Esophagus muscularis mucosa (tissue), 4 donors: ENCODE data around the gene RAI1. TPM values are rescaled to one million over a fixed set of nuclear protein-coding genes. Genes with fewer than 3 reads are reported as not detected.

Experiments
- DNase-seq: peaks from one replicate; pipeline ENCODE4 v3.0.0-alpha.2; 2017; ENCODE audit errors: extremely low spot score
- H3K27ac ChIP-seq, 4 donors: fragments of 200-600 bp; sonication (generic); replicated peaks in 1 of 4; 1 replicate in 3 of 4; 2 replicates in 1 of 4; pipeline ENCODE4 v1.5.1; 2016 to 2019; ENCODE audit warnings: mild to moderate bottlenecking in 1 of 4
- H3K27me3 ChIP-seq, 4 donors: fragments of 200-600 bp; sonication (generic); one replicate each; pipeline versions ENCODE4 v1.5.1 to v1.6.0; 2016 to 2019
- H3K36me3 ChIP-seq, 4 donors: fragments of 200-600 bp; sonication (generic); one replicate each; pipeline ENCODE4 v1.5.1; 2016 to 2019
- H3K4me1 ChIP-seq, 4 donors: fragments of 200-600 bp; sonication (generic); one replicate each; pipeline ENCODE4 v1.5.1; 2016 to 2019
- H3K4me3 ChIP-seq, 4 donors: fragments of 200-600 bp; sonication (generic); 1 replicate in 2 of 4; 2 replicates in 2 of 4; pipeline ENCODE4 v1.5.1; 2016 to 2019; ENCODE audit warnings: mild to moderate bottlenecking in 4 of 4, moderate library complexity in 1 of 4
- H3K9me3 ChIP-seq, 4 donors: fragments of 200-600 bp; sonication (generic); 1 replicate in 3 of 4; 2 replicates in 1 of 4; pipeline ENCODE4 v1.5.1; 2016 to 2019
- EP300 ChIP-seq: sonication (generic); formaldehyde crosslinking; IDR thresholded peaks from one replicate; pipeline ENCODE4 v1.6.1; 2017; ENCODE audit warnings: antibody characterized with exemption
- POLR2A ChIP-seq: fragments of 450-650 bp; IDR thresholded peaks from one replicate; pipeline ENCODE4 v1.6.1; 2017; ENCODE audit warnings: antibody characterized with exemption, moderate library complexity, mild to moderate bottlenecking, low read depth
- POLR2AphosphoS5 ChIP-seq, 2 donors: sonication (generic); formaldehyde crosslinking; IDR thresholded peaks; one replicate each; pipeline ENCODE4 v1.6.1; 2017; ENCODE audit warnings: antibody characterized with exemption in 2 of 2
- WGBS: methylation state at CpG from one replicate; pipeline ENCODE4 v1.1.5; 2018; 5-methylcytosine and 5-hydroxymethylcytosine counted together
- intact Hi-C: fragments of 100-400 bp; cut with DNase I; formaldehyde crosslinking; loops from one replicate; pipeline ENCODE4 v1.15.1; 2023
- total RNA-seq, 4 donors: library from RNA; depleted of rRNA; stranded (reverse); fragments of >200 nt; gene quantifications; one replicate each; pipeline versions ENCODE4 v1.1.0 to v1.2.1, GENCODE V29; 2016
- TF ChIP-seq, protein P1 (sequence below), 3 experiments: fragments of 200-600 bp in 2 of 3; fragments of 450-650 bp in 1 of 3; sonication (generic) in 2 of 3; IDR thresholded peaks; one replicate each; pipeline ENCODE4 v1.5.1; 2017 to 2019; ENCODE audit warnings: antibody characterized with exemption in 3 of 3, mild to moderate bottlenecking in 2 of 3, moderate library complexity in 1 of 3

Gene RAI1
- total RNA-seq, 4 donors from 2014 or later, result 18.7 to 41.3 (median 28.3) TPM

DNA sequence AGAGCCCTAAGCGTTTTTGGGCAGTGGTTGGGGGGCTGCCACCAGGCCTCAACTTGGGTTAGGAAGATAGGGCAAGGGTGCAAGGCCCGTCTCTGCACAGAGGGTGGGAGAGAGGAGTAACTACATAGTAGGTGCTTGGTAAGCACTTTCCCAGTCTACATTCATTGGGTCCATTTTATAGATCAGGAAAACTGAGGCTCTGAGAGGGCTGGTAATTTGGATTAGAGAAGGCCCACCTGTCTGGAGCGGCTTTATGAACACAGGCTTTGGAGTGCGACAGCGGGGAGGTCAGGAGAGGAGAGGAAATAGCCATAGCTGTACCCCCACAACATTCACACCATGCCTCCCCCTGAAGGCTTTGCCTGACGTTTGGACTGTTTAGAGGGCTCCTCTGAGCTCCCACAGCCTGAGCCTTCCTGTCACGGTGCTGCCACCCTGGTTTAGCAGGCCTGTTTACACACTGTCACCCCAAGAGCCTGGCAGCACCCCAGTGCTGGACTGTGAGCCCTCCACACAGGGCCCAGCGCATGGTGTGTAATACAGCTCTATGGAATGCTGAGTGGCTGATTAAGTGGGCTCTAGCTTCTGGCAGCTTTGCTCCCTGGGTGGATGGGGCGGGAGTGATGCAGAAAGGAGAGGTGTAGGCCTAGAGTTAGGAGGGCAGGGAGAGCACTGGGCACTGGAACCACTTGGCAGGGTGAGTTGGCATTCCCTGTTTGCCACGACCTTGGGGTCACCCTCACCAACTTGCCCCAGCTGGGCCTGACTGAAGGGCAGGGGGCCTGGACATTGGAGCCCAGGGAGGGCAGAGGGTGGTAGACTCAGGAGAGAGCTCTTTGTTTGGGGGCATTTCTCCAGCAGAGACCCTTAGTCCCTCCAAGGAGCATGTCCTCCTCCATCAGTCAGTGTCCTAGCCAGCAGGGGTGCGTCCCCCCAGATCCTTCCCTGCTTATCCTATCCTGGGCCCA is 73.7 kb downstream of the RAI1 start:
- peak overlapping the region; percentile 2 to 32 (median 12) for H3K27ac ChIP-seq
- intact Hi-C loops, result no loop called here

DNA sequence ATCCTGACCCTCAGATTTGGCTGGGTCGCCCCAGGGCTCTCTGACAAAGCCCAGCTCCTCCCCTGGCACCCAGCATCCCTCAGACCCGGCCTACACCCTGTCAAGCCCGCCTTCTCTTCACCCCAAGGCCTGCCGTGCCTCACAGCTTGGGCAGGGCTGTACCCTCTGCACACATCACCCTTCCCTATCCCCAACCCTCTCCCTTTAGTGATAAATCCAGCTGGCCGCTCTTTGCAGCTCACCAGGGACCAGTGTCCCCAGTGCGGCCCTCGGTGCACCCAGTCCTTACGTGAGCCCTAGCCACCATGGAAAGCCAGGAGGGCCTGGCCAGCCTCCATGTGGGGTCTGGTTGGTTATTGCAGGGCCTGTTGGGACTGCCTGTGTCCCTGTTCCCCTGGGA is 74.5 kb downstream of the RAI1 start:
- no peaks in the 10 kb centered on the region for H3K27me3 ChIP-seq
- peaks cover 39 to 82% (median 66%) of the 10 kb centered on the region in 4 donors for H3K4me1 ChIP-seq
- 72% methylated on average over 5 of the region's 8 CpGs for WGBS
- no peak for DNase-seq
- peak overlapping the region in 3 of 4 donors; percentile 2 to 32 (median 21) for H3K27ac ChIP-seq
- TF ChIP-seq POLR2A, result no peak
- intact Hi-C loops, result no loop called here
- H3K4me3 ChIP-seq, result no peak overlapping the region
- H3K9me3 ChIP-seq, result no peaks in the 10 kb centered on the region
- H3K36me3 ChIP-seq, result no peaks in the 10 kb centered on the region

More for the DNA sequence above, 73.7 kb downstream of the RAI1 start:
- WGBS, result 91% methylated on average over 10 of the region's 11 CpGs
- TF ChIP-seq EP300 (no peak), POLR2A (no peak), POLR2AphosphoS5 (IDR thresholded peaks at IDR 0.05) (no peak)
- TF ChIP-seq, protein P1, sequence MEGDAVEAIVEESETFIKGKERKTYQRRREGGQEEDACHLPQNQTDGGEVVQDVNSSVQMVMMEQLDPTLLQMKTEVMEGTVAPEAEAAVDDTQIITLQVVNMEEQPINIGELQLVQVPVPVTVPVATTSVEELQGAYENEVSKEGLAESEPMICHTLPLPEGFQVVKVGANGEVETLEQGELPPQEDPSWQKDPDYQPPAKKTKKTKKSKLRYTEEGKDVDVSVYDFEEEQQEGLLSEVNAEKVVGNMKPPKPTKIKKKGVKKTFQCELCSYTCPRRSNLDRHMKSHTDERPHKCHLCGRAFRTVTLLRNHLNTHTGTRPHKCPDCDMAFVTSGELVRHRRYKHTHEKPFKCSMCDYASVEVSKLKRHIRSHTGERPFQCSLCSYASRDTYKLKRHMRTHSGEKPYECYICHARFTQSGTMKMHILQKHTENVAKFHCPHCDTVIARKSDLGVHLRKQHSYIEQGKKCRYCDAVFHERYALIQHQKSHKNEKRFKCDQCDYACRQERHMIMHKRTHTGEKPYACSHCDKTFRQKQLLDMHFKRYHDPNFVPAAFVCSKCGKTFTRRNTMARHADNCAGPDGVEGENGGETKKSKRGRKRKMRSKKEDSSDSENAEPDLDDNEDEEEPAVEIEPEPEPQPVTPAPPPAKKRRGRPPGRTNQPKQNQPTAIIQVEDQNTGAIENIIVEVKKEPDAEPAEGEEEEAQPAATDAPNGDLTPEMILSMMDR (IDR thresholded peaks at IDR 0.05), result no peak
- DNase-seq, result no peak
- Histone ChIP-seq H3K36me3 (no peaks in the 10 kb centered on the region), H3K27me3 (no peaks in the 10 kb centered on the region), H3K9me3 (no peaks in the 10 kb centered on the region), H3K4me3 (no peak overlapping the region), H3K4me1 (peaks cover 42 to 84% (median 71%) of the 10 kb centered on the region in 4 donors)

DNA sequence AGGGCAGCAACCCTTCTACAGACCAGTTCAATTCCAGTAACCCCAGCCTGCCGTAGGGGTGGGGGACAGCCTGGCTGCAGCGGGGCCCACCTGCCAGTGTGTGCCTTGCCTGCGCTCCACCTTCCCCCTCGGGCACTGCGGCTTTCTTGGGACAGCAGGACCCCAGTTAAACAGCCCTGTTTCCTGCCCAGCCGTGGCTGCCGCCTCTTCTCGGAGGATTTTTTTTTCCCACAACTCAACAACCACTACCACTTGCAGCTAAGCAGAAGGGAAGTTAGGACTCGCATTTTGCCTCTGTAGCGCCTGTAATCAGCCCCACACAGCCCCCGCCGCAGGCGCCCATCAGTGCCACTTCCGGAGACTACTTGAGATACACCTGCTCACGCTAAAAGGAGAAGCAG is 76.1 kb downstream of the RAI1 start:
- Histone ChIP-seq H3K9me3 (no peaks in the 10 kb centered on the region), H3K4me3 (no peak overlapping the region), H3K36me3 (no peaks in the 10 kb centered on the region), H3K4me1 (peaks cover 27 to 76% (median 57%) of the 10 kb centered on the region in 4 donors), H3K27me3 (no peaks in the 10 kb centered on the region), H3K27ac (peak overlapping the region in 2 of 4 donors; percentile 5 to 13)
- 74% methylated on average over 15 of the region's 15 CpGs for WGBS
- no peak for DNase-seq
- TF ChIP-seq, protein P1 (IDR thresholded peaks at IDR 0.05), result no peak
- no peak for TF ChIP-seq POLR2AphosphoS5 (IDR thresholded peaks at IDR 0.05)
- TF ChIP-seq POLR2A, result no peak
- TF ChIP-seq EP300, result no peak
- intact Hi-C loops, result no loop called here

DNA sequence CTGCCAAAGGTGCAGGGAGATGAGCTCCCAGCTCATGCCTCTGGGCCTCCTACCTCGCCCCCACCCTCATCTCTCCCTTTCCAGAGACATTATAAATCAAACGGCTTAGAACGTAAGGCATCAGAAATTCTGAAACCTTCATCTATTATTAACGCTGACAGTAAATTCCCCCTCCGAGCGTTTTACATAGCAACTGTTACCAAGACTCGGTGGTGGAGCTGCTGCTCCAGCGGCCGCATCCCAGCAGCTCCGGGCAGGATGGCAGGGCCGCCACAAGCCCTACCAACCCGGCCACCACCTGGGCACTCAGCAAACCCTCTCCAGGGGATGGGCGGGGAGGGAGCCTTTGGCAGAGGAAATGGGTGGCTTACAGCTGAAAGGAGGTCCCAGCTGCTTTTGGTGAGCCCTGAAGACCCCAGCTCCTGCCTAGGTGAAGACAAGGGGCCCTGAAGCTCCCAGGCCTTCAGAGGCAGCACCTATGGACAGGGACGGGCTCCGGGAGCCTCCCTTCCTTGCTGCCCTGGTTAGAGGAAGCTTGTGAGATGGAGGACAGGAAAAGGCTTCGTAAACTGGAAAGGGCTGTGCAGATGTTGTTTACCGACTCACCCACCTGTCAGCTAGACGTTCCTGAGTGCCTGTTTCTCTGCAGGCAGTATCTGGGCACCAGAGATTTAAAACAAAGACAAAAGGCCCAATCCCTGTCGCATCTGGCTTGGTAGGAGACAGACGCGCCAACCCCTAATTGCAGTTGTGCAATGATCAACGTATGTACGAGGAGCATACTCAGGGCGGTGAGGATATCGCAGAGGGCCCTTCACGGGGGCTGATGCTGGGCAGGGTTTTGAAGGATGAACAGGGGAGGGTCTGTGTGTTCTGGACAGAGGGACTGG is 76.9 kb downstream of the RAI1 start:
- intact Hi-C loops, result no loop called here
- WGBS, result 47% methylated on average over 22 of the region's 26 CpGs

More for the DNA sequence above, 76.9 kb downstream of the RAI1 start:
- peaks cover 28 to 76% (median 56%) of the 10 kb centered on the region in 4 donors for H3K4me1 ChIP-seq
- no peaks in the 10 kb centered on the region for H3K36me3 ChIP-seq
- H3K27me3 ChIP-seq, result no peaks in the 10 kb centered on the region
- H3K9me3 ChIP-seq, result no peaks in the 10 kb centered on the region
- no peak overlapping the region for H3K4me3 ChIP-seq
- no peak for DNase-seq
- H3K27ac ChIP-seq, result peak overlapping the region in 1 of 4 donors; percentile 13
- no peak for TF ChIP-seq POLR2A
- TF ChIP-seq, protein P1 (IDR thresholded peaks at IDR 0.05), result no peak
- no peak for TF ChIP-seq EP300
- TF ChIP-seq POLR2AphosphoS5 (IDR thresholded peaks at IDR 0.05), result no peak
